Left lung (tissue), 10 donors: ENCODE measurements around the gene OPHN1. TPM values are rescaled to one million over a fixed set of nuclear protein-coding genes. Genes with fewer than 3 reads are reported as not detected.

Experiments used
- ATAC-seq: fragments of 200-7000 bp; cut with Tn5 transposase; one replicate; pipeline ENCODE4 v1.9.1; 2020; ENCODE audit warnings: moderate library complexity
- DNase-seq, 4 donors: peaks; one replicate each; pipeline ENCODE4 v3.0.0-alpha.2; 2013 to 2020
- H3K27ac ChIP-seq, 2 donors: fragments of 200-600 bp; sonication (generic) in 1 of 2; one replicate each; pipeline versions ENCODE4 v1.5.0 to v1.8.0; 2020 to 2021
- H3K27me3 ChIP-seq, 2 donors: fragments of 200-600 bp; sonication (generic) in 1 of 2; one replicate each; pipeline versions ENCODE4 v1.5.0 to v1.8.0; 2020 to 2021
- H3K36me3 ChIP-seq, 2 donors: fragments of 200-600 bp; sonication (generic) in 1 of 2; one replicate each; pipeline versions ENCODE4 v1.5.0 to v1.8.0; 2020 to 2021
- H3K4me1 ChIP-seq, 2 donors: fragments of 200-600 bp; one replicate each; pipeline ENCODE4 v1.8.0; 2021
- H3K4me3 ChIP-seq, 2 donors: fragments of 200-600 bp; sonication (generic) in 1 of 2; one replicate each; pipeline versions ENCODE4 v1.5.0 to v1.8.0; 2020 to 2021; ENCODE audit warnings: mild to moderate bottlenecking in 1 of 2
- H3K9me3 ChIP-seq, 2 donors: fragments of 200-600 bp; sonication (generic) in 1 of 2; one replicate each; pipeline versions ENCODE4 v1.5.0 to v1.8.0; 2020 to 2021
- intact Hi-C, 2 donors: fragments of 100-400 bp; cut with DNase I; formaldehyde crosslinking; loops; one replicate each; pipeline versions ENCODE4 v1.11.2 to v1.14.2; 2022
- polyA plus RNA-seq, 6 donors: library from polyadenylated mRNA; unstranded; fragments of 120-200 nt; gene quantifications; one replicate each; pipeline ENCODE4 v1.2.1, GENCODE V29; 2013; ENCODE audit not compliant: insufficient read length in 6 of 6
- total RNA-seq, 2 donors: library from RNA; stranded (reverse); fragmentation: NEBNext Ultra II Directional; extraction: Animal tissue kit (Norgen Biotek cat#: 25700); gene quantifications; one replicate each; pipeline ENCODE4 v1.2.1, GENCODE V29; 2021
- TF ChIP-seq, protein P1 (sequence below), 2 donors: fragments of 200-600 bp; sonication (generic) in 1 of 2; IDR thresholded peaks; one replicate each; pipeline versions ENCODE4 v1.5.0 to v1.8.0; 2021; ENCODE audit warnings: antibody characterized with exemption in 2 of 2
- donor health status: DM: no; HTN: yes; CAD: no.
- donor health status: DM: no; HTN: no; CAD: no.

OPHN1 gene
- total and polyA plus RNA-seq, 8 donors, result 6.8 to 13.5 (median 11.3) TPM

DNA sequence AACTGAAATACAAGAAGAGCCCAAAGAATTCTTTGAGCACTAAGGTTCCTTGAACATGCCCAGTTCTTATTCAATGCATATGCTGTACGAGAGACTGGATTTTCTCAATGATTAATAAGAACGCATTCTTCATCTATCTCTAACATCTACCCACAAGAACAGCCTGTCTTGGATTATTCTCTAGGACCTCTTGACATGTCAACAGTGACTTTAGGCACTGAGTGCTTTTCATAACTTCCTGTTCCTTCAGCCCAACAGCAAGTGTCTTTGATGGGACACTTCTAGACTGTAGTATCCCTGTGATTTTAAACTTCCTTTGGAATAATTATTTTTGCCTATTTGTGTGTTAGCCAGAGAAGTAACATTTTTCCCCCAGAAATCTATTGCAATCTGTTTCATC, 69.3 kb downstream of the OPHN1 start:
- peak; percentile 75 for ATAC-seq
- Histone ChIP-seq H3K9me3 (no peaks in the 10 kb centered on the region), H3K4me3 (no peak overlapping the region), H3K27me3 (no peaks in the 10 kb centered on the region), H3K27ac (no peak overlapping the region), H3K36me3 (no peaks in the 10 kb centered on the region), H3K4me1 (no peaks in the 10 kb centered on the region)
- no peak for DNase-seq
- TF ChIP-seq, protein P1, sequence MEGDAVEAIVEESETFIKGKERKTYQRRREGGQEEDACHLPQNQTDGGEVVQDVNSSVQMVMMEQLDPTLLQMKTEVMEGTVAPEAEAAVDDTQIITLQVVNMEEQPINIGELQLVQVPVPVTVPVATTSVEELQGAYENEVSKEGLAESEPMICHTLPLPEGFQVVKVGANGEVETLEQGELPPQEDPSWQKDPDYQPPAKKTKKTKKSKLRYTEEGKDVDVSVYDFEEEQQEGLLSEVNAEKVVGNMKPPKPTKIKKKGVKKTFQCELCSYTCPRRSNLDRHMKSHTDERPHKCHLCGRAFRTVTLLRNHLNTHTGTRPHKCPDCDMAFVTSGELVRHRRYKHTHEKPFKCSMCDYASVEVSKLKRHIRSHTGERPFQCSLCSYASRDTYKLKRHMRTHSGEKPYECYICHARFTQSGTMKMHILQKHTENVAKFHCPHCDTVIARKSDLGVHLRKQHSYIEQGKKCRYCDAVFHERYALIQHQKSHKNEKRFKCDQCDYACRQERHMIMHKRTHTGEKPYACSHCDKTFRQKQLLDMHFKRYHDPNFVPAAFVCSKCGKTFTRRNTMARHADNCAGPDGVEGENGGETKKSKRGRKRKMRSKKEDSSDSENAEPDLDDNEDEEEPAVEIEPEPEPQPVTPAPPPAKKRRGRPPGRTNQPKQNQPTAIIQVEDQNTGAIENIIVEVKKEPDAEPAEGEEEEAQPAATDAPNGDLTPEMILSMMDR (IDR thresholded peaks at IDR 0.05), result no peak
- intact Hi-C loops, result no loop called here

DNA sequence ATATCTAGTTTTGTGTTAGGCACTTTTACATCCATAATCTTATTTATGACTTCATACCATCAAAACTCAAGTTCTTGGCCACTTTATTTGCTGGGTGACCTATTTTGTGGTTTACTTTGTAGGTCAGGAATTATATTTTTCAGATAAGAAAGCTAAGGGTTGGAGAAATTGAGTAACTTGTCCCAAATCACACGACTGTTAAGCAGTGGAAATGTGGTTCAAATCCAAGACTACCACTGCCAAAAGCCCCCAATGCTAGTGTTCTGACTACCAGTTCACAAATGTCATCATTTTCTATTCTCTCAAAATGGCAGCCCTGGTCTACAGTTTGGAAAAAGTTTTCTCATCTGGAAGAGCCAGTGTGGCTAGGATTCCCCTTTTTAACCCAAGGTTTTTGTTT, 74.6 kb downstream of the OPHN1 start:
- H3K27me3 ChIP-seq, result no peaks in the 10 kb centered on the region
- no peak overlapping the region for H3K27ac ChIP-seq
- no peak for ATAC-seq
- intact Hi-C loops, result no loop called here
- H3K4me3 ChIP-seq, result no peak overlapping the region
- TF ChIP-seq, protein P1 (IDR thresholded peaks at IDR 0.05), result no peak
- H3K36me3 ChIP-seq, result no peaks in the 10 kb centered on the region
- H3K9me3 ChIP-seq, result no peaks in the 10 kb centered on the region
- no peak for DNase-seq
- no peaks in the 10 kb centered on the region for H3K4me1 ChIP-seq

DNA sequence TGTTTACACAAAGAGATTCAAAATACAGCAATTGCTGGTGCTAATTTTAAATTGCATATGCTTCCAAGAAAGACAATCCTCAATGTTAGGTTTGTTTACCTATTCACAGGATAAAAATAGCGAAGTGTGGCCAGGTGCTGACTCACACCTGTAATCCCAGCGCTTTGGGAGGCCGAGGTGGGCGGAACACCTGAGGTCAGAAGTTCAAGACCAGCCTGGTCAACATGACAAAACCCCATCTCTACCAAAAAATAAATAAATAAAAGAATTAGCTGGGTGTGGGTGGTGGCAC, 77.7 kb downstream of the OPHN1 start:
- DNase-seq (peak in 1 of 4 donors; percentile 35), ATAC-seq (peak; percentile 73)
- Histone ChIP-seq H3K27ac (no peak overlapping the region), H3K9me3 (no peaks in the 10 kb centered on the region), H3K27me3 (no peaks in the 10 kb centered on the region), H3K4me1 (no peaks in the 10 kb centered on the region), H3K36me3 (no peaks in the 10 kb centered on the region), H3K4me3 (no peak overlapping the region)
- TF ChIP-seq, protein P1 (IDR thresholded peaks at IDR 0.05), result no peak
- intact Hi-C loops, result no loop called here

DNA sequence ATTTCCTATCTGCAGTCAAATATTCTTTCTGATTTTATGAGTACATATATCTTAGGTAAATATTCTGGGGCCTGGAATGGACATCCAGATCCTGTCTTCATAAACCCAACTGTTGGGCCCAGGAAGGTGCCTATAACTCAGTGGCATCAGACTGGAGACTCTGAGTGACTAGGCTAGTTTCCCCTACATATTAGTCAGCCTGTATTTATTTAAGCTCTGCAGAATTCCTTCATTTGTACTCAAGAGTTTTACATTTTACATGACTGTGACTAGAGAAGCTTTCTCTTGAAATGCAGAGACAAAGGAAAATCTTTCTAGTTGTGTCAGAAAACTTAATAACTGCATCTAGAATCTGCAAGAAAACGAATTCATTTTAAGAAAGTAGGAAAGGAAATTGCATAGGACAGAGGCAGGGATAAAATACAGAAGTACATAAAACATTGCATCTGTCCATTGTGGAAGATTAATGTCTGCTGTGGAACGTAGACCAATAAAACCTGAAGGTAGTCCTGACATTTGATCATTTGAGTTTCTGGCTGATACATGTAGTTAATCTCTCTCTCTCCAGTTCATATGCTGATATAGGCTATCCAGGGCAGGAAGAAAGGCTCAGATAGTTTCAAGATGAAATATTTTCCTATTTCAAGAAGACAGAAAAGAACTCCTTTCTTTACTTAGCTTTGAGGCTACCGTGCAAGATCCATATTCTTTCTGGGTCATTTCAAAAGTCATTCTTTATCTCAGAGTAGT, 78.2 kb downstream of the OPHN1 start:
- no peaks in the 10 kb centered on the region for H3K4me1 ChIP-seq
- DNase-seq, result no peak
- H3K36me3 ChIP-seq, result no peaks in the 10 kb centered on the region
- TF ChIP-seq, protein P1 (IDR thresholded peaks at IDR 0.05), result no peak
- ATAC-seq, result peak; percentile 64
- H3K27me3 ChIP-seq, result no peaks in the 10 kb centered on the region
- intact Hi-C loops, result no loop called here
- H3K4me3 ChIP-seq, result no peak overlapping the region
- no peak overlapping the region for H3K27ac ChIP-seq
- H3K9me3 ChIP-seq, result no peaks in the 10 kb centered on the region

DNA sequence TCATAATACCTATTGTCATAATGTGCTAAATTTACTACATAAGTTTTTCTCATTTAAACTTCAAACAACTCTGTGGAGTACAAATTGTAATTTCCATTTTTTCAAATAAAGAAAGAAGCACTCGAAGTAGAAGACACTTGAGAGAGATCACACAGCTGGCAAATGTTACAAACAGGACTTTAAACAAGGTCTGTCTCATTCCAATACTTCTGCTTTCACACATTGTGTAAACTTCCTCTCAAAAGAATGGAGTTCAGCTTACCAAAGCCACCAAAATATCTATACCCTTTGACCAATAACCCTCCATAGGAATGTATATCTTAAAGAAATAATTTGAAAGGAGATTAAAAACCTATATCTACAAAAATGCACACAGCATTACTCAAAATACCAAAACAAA, 88.3 kb downstream of the OPHN1 start:
- no peak overlapping the region for H3K4me3 ChIP-seq
- H3K27me3 ChIP-seq, result no peaks in the 10 kb centered on the region
- intact Hi-C loops, result no loop called here
- no peaks in the 10 kb centered on the region for H3K4me1 ChIP-seq
- H3K27ac ChIP-seq, result no peak overlapping the region
- DNase-seq (no peak), ATAC-seq (no peak)
- no peaks in the 10 kb centered on the region for H3K36me3 ChIP-seq
- TF ChIP-seq, protein P1 (IDR thresholded peaks at IDR 0.05), result no peak
- no peaks in the 10 kb centered on the region for H3K9me3 ChIP-seq
